Pancreas (tissue), 10 donors: Measurements from ENCODE around the gene CREBBP. TPM values are rescaled to one million over a fixed set of nuclear protein-coding genes. Genes with fewer than 3 reads are reported as not detected.

Experiments
- ATAC-seq, 4 donors: fragments of 200-7000 bp; cut with Tn5 transposase; one replicate each; pipeline versions ENCODE4 v1.8.0 to v1.9.1; 2020; ENCODE audit warnings: mild to moderate bottlenecking in 4 of 4, moderate library complexity in 4 of 4
- DNase-seq, 6 donors: peaks; one replicate each; pipeline ENCODE4 v3.0.0-alpha.2; 2020
- FAIRE-seq: peaks from 2 replicates; lab custom pipeline; 2012; peaks lifted over from hg19 to GRCh38; lab: Jason Lieb, UNC
- H3K27ac ChIP-seq, 4 donors: fragments of 200-600 bp; sonication (generic); 1 replicate in 3 of 4; 2 replicates in 1 of 4; pipeline versions ENCODE4 v1.5.0 to v1.8.0; 2020
- H3K27me3 ChIP-seq, 4 donors: fragments of 200-600 bp; one replicate each; pipeline ENCODE4 v1.8.0; 2021
- H3K36me3 ChIP-seq, 3 donors: fragments of 200-600 bp; sonication (generic) in 1 of 3; one replicate each; pipeline versions ENCODE4 v1.5.0 to v1.8.0; 2020 to 2021
- H3K4me1 ChIP-seq, 3 donors: fragments of 200-600 bp; one replicate each; pipeline ENCODE4 v1.8.0; 2021
- H3K4me3 ChIP-seq, 4 donors: fragments of 200-600 bp; sonication (generic) in 2 of 4; one replicate each; pipeline versions ENCODE4 v1.5.0 to v1.8.0; 2020 to 2021
- H3K9me3 ChIP-seq, 4 donors: fragments of 200-600 bp; one replicate each; pipeline ENCODE4 v1.8.0; 2021
- CTCF ChIP-seq, 4 donors: fragments of 200-600 bp; sonication (generic) in 3 of 4; IDR thresholded peaks; one replicate each; pipeline versions ENCODE4 v1.5.0 to v1.8.0; 2021; ENCODE audit warnings: antibody characterized with exemption in 4 of 4
- WGBS, 2 donors: extraction: QIAGEN DNeasy Blood & Tissue Kit; methylation state at CpG; one replicate each; pipeline ENCODE4 v1.1.7; 2013; 5-methylcytosine and 5-hydroxymethylcytosine counted together
- intact Hi-C, 3 donors: fragments of 100-400 bp; cut with DNase I; formaldehyde crosslinking; loops; one replicate each; pipeline versions ENCODE4 v1.11.1 to v1.14.2; 2022
- polyA plus RNA-seq, 2 donors: library from polyadenylated mRNA; stranded (reverse); fragments of 200-250 nt; gene quantifications; one replicate each; pipeline ENCODE4 v1.2.3, GENCODE V29; 2013
- total RNA-seq, 6 donors: library from RNA; stranded (reverse); fragmentation: NEBNext Ultra II Directional in 4 of 6; extraction: Animal tissue kit (Norgen Biotek cat#: 25700) in 4 of 6; gene quantifications; one replicate each; pipeline versions ENCODE4 v1.2.1 to v1.2.4, GENCODE V29; 2021 to 2023
- donor health status: healthy with polysubstance abuse.
- donor health status: DM: no; HTN: no; CAD: no; lungs with moderate emphysema.
- donor health status: DM: no; HTN: no; CAD: no.
- donor health status: control.
- donor health status: control.
- donor health status: Bipolar disorder and iron deficiency.
- donor health status: DM: yes; HTN: yes; CAD: no.
- donor health status: DM: no; HTN: no; CAD: no.
- donor health status: DM: no; HTN: no; CAD: no.
- donor health status: DM: yes; HTN: yes; CAD: no.

Gene CREBBP
- total and polyA plus RNA-seq, 8 donors: 14.4 to 49.4 (median 30.2) TPM

GRCh38 chr16:3812469-3813172, 67.9 kb downstream of the CREBBP start:
- 83 to 87% methylated on average over 8 of the region's 8 CpGs for WGBS, 2 donors
- Histone ChIP-seq H3K27ac (no peak overlapping the region), H3K27me3 (no peaks in the 10 kb centered on the region), H3K4me1 (peaks cover 0 to 4% (median 4%) of the 10 kb centered on the region in 3 donors), H3K4me3 (no peak overlapping the region), H3K36me3 (peaks cover 0 to 8% (median 0%) of the 10 kb centered on the region in 3 donors), H3K9me3 (no peaks in the 10 kb centered on the region)
- no peak for ATAC-seq
- FAIRE-seq: no peak
- TF ChIP-seq CTCF (IDR thresholded peaks at IDR 0.05): no peak
- intact Hi-C loops: no loop called here
- no peak for DNase-seq

DNA sequence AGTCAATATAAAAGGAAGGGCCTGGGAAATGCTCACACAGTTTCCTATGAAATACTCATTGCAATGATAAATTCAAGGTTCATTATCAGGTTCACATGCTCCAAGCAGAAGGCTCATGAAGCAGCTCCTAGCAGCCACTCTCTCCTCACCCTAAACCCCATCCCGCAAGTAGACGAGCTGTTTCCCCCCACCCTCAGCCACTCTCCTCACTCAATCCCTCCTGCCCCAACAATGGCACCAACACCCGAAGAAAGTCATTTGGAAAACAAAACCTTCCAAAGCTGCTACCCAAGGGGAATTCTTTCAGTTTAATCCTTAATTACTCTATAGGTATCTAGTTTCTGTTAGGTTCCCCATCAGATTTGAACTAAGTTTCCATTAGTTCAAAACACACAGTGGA, 69.7 kb downstream of the CREBBP start:
- H3K4me1 ChIP-seq: peaks cover 0 to 2% (median 0%) of the 10 kb centered on the region in 3 donors
- ATAC-seq (no peak), FAIRE-seq (no peak), DNase-seq (no peak)
- no peak overlapping the region for H3K4me3 ChIP-seq
- no peak overlapping the region for H3K27ac ChIP-seq
- no peaks in the 10 kb centered on the region for H3K27me3 ChIP-seq
- intact Hi-C loops: no loop called here
- TF ChIP-seq CTCF (IDR thresholded peaks at IDR 0.05): no peak
- 95 to 99% methylated on average over 3 of the region's 3 CpGs for WGBS, 2 donors
- peaks cover 0 to 8% (median 0%) of the 10 kb centered on the region in 3 donors for H3K36me3 ChIP-seq
- no peaks in the 10 kb centered on the region for H3K9me3 ChIP-seq

- Histone ChIP-seq H3K4me1 (no peaks in the 10 kb centered on the region), H3K27ac (no peak overlapping the region), H3K27me3 (no peaks in the 10 kb centered on the region), H3K4me3 (no peak overlapping the region), H3K9me3 (no peaks in the 10 kb centered on the region), H3K36me3 (peaks cover 0 to 8% (median 0%) of the 10 kb centered on the region in 3 donors)
- no peak for DNase-seq
- WGBS, 2 donors: 79 to 87% methylated on average over 6 of the region's 6 CpGs
- no peak for TF ChIP-seq CTCF (IDR thresholded peaks at IDR 0.05)
- no peak for FAIRE-seq
- intact Hi-C loops: no loop called here
- no peak for ATAC-seq
Observed at GRCh38 chr16:3810198-3810664, 70.3 kb downstream of the CREBBP start.

- 88 to 90% methylated on average over 9 of the region's 9 CpGs for WGBS, 2 donors
- intact Hi-C loops: no loop called here
- Histone ChIP-seq H3K27me3 (no peaks in the 10 kb centered on the region), H3K9me3 (no peaks in the 10 kb centered on the region), H3K4me3 (no peak overlapping the region), H3K27ac (no peak overlapping the region), H3K36me3 (peaks cover 0 to 8% (median 0%) of the 10 kb centered on the region in 3 donors), H3K4me1 (peaks cover 0 to 10% (median 0%) of the 10 kb centered on the region in 3 donors)
- no peak for TF ChIP-seq CTCF (IDR thresholded peaks at IDR 0.05)
- ATAC-seq: no peak
- no peak for FAIRE-seq
- no peak for DNase-seq
Observed at GRCh38 chr16:3808308-3809063, 72.0 kb downstream of the CREBBP start.
